ENCODE measurements around the gene TMEM151B. TPM values are rescaled to one million over a fixed set of nuclear protein-coding genes. Genes with fewer than 3 reads are reported as not detected.
A peak's percentile ranks its signal among the peaks of the same experiment; 100 is the strongest.

TMEM151B gene
- total and polyA plus RNA-seq, 2 of the 13 experiments (the other 11 are each of a cell fraction or from before 2014, with no cell fraction given) = not detected

- TF ChIP-seq ARHGAP35 (CRISPR knock-in tag; IDR thresholded peaks at IDR 0.05; ENCODE audit: borderline replicate concordance) = no peak
Observed at GRCh38 chr6:44262467-44263353, 7.5 kb upstream of the TMEM151B start (continued).

DNA sequence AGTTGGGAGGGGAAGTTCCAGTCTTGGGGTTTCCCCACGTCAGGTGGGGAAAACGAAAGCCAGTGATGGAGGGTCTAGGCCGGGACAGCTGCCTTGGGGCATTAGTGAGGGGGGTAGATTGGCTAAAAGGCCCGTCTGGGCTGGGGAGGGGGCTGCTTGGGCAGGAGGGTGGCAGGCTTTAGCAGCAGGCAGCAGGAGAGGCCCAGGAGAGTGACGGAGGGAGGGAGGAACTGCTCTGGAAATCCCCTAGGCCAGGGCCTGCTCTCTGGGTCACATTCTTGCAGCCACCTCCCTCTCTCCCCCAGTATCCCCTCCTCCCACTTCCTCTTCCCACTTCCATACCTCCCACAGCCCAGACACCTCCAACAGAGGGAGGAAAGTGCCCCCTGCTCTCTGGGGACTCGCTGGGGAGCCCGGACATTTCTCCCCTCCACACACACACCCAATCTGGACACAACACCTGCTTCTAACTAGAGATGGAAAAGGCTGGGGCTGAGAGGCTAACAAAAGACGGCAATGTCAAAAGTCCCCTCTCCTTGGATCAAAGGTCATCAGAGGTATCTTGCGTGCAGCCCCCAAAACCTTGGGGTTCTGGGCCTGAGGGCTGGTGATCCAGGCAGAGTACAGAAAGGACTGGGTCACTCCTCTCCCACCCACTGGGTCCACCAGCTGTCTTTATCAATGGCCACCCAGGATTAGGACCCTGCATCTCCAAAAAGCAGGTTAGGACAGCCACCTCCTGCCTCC, 6.7 kb upstream of the TMEM151B start:
- no peak for DNase-seq (ENCODE audit: low spot score)
- intact Hi-C loops (cut with micrococcal nuclease; ENCODE audit: unreplicated experiment) = no loop called here
- TF ChIP-seq MED1 (CRISPR knock-in tag; IDR thresholded peaks at IDR 0.05) (peak; percentile 35; the same call in 1 of the 2 replicates), ELF3 (CRISPR knock-in tag; IDR thresholded peaks at IDR 0.05) (peak; percentile 77), RFXANK (CRISPR knock-in tag; IDR thresholded peaks at IDR 0.05) (no peak), ZNF687 (CRISPR knock-in tag; IDR thresholded peaks at IDR 0.05) (peak; percentile 74), POLR2AphosphoS5 (IDR thresholded peaks at IDR 0.05; ENCODE audit: low read depth, low read length) (0 out of 2 replicates have a peak, but pooled peaks have one; percentile 21), ZNF597 (CRISPR knock-in tag; IDR thresholded peaks at IDR 0.05) (no peak), HOXD1 (CRISPR knock-in tag; IDR thresholded peaks at IDR 0.05) (0 out of 2 replicates have a peak, but pooled peaks have one; percentile 46), DRAP1 (CRISPR knock-in tag; IDR thresholded peaks at IDR 0.05) (no peak), XBP1 (CRISPR knock-in tag; IDR thresholded peaks at IDR 0.05) (no peak), ASH2L (IDR thresholded peaks at IDR 0.05; ENCODE audit: insufficient read length, low read depth, low read length) (no peak), ZC3H13 (CRISPR knock-in tag; IDR thresholded peaks at IDR 0.05) (no peak)
- TF ChIP-seq, protein P1, sequence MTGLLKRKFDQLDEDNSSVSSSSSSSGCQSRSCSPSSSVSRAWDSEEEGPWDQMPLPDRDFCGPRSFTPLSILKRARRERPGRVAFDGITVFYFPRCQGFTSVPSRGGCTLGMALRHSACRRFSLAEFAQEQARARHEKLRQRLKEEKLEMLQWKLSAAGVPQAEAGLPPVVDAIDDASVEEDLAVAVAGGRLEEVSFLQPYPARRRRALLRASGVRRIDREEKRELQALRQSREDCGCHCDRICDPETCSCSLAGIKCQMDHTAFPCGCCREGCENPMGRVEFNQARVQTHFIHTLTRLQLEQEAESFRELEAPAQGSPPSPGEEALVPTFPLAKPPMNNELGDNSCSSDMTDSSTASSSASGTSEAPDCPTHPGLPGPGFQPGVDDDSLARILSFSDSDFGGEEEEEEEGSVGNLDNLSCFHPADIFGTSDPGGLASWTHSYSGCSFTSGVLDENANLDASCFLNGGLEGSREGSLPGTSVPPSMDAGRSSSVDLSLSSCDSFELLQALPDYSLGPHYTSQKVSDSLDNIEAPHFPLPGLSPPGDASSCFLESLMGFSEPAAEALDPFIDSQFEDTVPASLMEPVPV (CRISPR knock-in tag; IDR thresholded peaks at IDR 0.05) = no peak

More for the DNA sequence above, 6.7 kb upstream of the TMEM151B start:
- peaks cover 2 to 28% of the 10 kb centered on the region in 2 experiments for H3K36me3 ChIP-seq (replicated peaks in 1 of 2; ENCODE audit: control insufficient read depth in 1 of 2, insufficient read depth in 2 of 2, low read length in 2 of 2)
- in situ Hi-C loops (cut with HindIII; ENCODE audit: extremely low pct_ligation_motif_present, low pct_unique_long_range_greater_than_20kb) = no loop called here
- CTCF ChIA-PET (ENCODE audit: low intra/inter-chr PET ratio, low total read pairs) = no interaction called here
- H2AFZ ChIP-seq (ENCODE audit: low read length) = no peak overlapping the region
- POLR2A ChIA-PET = interaction anchor here (1.1 to 2.2 kb wide), 3 partner anchors 8 to 21 kb away, joined by 3 to 8 read pairs (median 5); partner anchors contain the start of gene HSP90AB1
- no peaks in the 10 kb centered on the region for H4K20me1 ChIP-seq (ENCODE audit: insufficient read depth, low read length)
- H3K79me2 ChIP-seq (ENCODE audit: insufficient read depth, low read length) = peaks cover 18% of the 10 kb centered on the region
- peak overlapping the region; percentile 92 for H3K4me2 ChIP-seq (ENCODE audit: low read depth, low read length)
- peaks cover 0 to 4% of the 10 kb centered on the region in 2 experiments; a peak in 2 of 5 replicates for H3K27me3 ChIP-seq (ENCODE audit: control insufficient read depth in 1 of 2, insufficient read depth in 2 of 2, low read length in 2 of 2)
- peak overlapping the region; percentile 64 to 95 (median 76) for H3K4me3 ChIP-seq (replicated peaks in 1 of 3; ENCODE audit: insufficient read depth in 1 of 3, low read depth in 2 of 3, low read length in 3 of 3)
- H3K9ac ChIP-seq (ENCODE audit: insufficient read depth, low read depth, low read length) = peak overlapping the region; percentile 84
- FAIRE-seq (peak; percentile 30), ATAC-seq (peak; percentile 37)
- peaks cover 32% of the 10 kb centered on the region for H3K4me1 ChIP-seq (ENCODE audit: insufficient read depth, low read length)
- peak overlapping the region; percentile 1 for H3K27ac ChIP-seq (ENCODE audit: extremely low read length, insufficient read depth, low read length)
- WGBS (ENCODE audit: low lambda C conversion rate) = 35% methylated on average over 9 of the region's 9 CpGs
- BruUV-seq (replicated peaks) = TSS peak; percentile 67
- H3K9me3 ChIP-seq (ENCODE audit: low read length) = no peaks in the 10 kb centered on the region

Data from HepG2 (cell line).